Right lobe of liver (tissue), 6 donors: Measurements from ENCODE around the gene TUBG2. TPM values are rescaled to one million over a fixed set of nuclear protein-coding genes. Genes with fewer than 3 reads are reported as not detected.

Experiments
- ATAC-seq, 4 donors: fragments of 200-7000 bp; cut with Tn5 transposase; one replicate each; pipeline ENCODE4 v1.9.1; 2020; ENCODE audit warnings: mild to moderate bottlenecking in 4 of 4, moderate library complexity in 4 of 4
- DNase-seq, 3 donors: peaks; one replicate each; pipeline ENCODE4 v3.0.0-alpha.2; 2020
- H3K27ac ChIP-seq, 3 donors: fragments of 200-600 bp; one replicate each; pipeline ENCODE4 v1.8.0; 2022
- H3K27me3 ChIP-seq, 2 donors: fragments of 200-600 bp; one replicate each; pipeline ENCODE4 v1.8.0; 2022
- H3K36me3 ChIP-seq, 4 donors: fragments of 200-600 bp; sonication (generic) in 1 of 4; one replicate each; pipeline versions ENCODE4 v1.5.1 to v1.8.0; 2017 to 2022; ENCODE audit warnings: control low read depth in 1 of 4
- H3K4me1 ChIP-seq, 4 donors: fragments of 200-600 bp; sonication (generic) in 1 of 4; one replicate each; pipeline versions ENCODE4 v1.5.1 to v1.8.0; 2017 to 2022; ENCODE audit warnings: control low read depth in 1 of 4
- H3K4me3 ChIP-seq, 3 donors: fragments of 200-600 bp; one replicate each; pipeline ENCODE4 v1.8.0; 2022
- H3K9me3 ChIP-seq, 4 donors: fragments of 200-600 bp; sonication (generic) in 1 of 4; one replicate each; pipeline versions ENCODE4 v1.5.1 to v1.8.0; 2017 to 2022; ENCODE audit warnings: control low read depth in 1 of 4
- CTCF ChIP-seq, 4 donors: fragments of 200-600 bp in 3 of 4; fragments of 450-650 bp in 1 of 4; IDR thresholded peaks; one replicate each; pipeline versions ENCODE4 v1.5.1 to v1.8.0; 2016 to 2022; ENCODE audit warnings: antibody characterized with exemption in 4 of 4, mild to moderate bottlenecking in 2 of 4
- POLR2A ChIP-seq: fragments of 450-650 bp; IDR thresholded peaks from one replicate; pipeline ENCODE4 v1.6.1; 2017; ENCODE audit warnings: antibody characterized with exemption, mild to moderate bottlenecking
- WGBS: methylation state at CpG from one replicate; pipeline ENCODE4 v1.1.6; 2018; ENCODE audit warnings: low coverage, low lambda C conversion rate; ENCODE audit not compliant: insufficient coverage; ENCODE audit errors: missing lambda C conversion rate; 5-methylcytosine and 5-hydroxymethylcytosine counted together
- intact Hi-C, 2 donors: fragments of 100-400 bp; cut with DNase I; formaldehyde crosslinking; loops; one replicate each; pipeline versions ENCODE4 v1.11.2 to v1.14.1; 2022
- total RNA-seq, 6 experiments: library from RNA; depleted of rRNA in 2 of 6; stranded (reverse); fragments of >200 nt in 2 of 6; fragmentation: NEBNext Ultra II Directional in 3 of 6; extraction: Animal tissue kit (Norgen Biotek cat#: 25700) in 3 of 6; gene quantifications; one replicate each; pipeline versions ENCODE4 v1.1.0 to v1.2.4, GENCODE V29; 2016 to 2023
- donor health status: DM: no; HTN: yes; CAD: no.
- donor health status: DM: no; HTN: no; CAD: no.
- donor health status: DM: no; HTN: no; CAD: no.
- donor health status: DM: no; HTN: yes; CAD: no.
- donor health status: DM: no; HTN: yes; CAD: no.

Gene TUBG2
- total RNA-seq, 6 experiments from 2014 or later, result 6.8 to 10.7 (median 7.5) TPM

- no peaks in the 10 kb centered on the region for H3K36me3 ChIP-seq
- WGBS, result 89% methylated on average over 3 of the region's 3 CpGs
- intact Hi-C loops, result no loop called here
- DNase-seq (no peak), ATAC-seq (no peak)
- no peaks in the 10 kb centered on the region for H3K9me3 ChIP-seq
- no peak overlapping the region for H3K27ac ChIP-seq
- H3K27me3 ChIP-seq, result no peaks in the 10 kb centered on the region
- H3K4me3 ChIP-seq, result no peak overlapping the region
- TF ChIP-seq POLR2A, result no peak
- TF ChIP-seq CTCF (IDR thresholded peaks at IDR 0.05), result no peak
- no peaks in the 10 kb centered on the region for H3K4me1 ChIP-seq
Measured at GRCh38 chr17:42694524-42694923, 35.4 kb downstream of the TUBG2 start.

- WGBS, result no CpG with 5 or more reads among the region's 20 CpGs
- no peak for TF ChIP-seq POLR2A
- TF ChIP-seq CTCF (IDR thresholded peaks at IDR 0.05), result no peak
- peak in 1 of 4 donors; percentile 7 for ATAC-seq
- DNase-seq, result no peak
- no peak overlapping the region for H3K27ac ChIP-seq
- H3K4me1 ChIP-seq, result no peaks in the 10 kb centered on the region
- no peaks in the 10 kb centered on the region for H3K27me3 ChIP-seq
- H3K9me3 ChIP-seq, result no peaks in the 10 kb centered on the region
- no peak overlapping the region for H3K4me3 ChIP-seq
- H3K36me3 ChIP-seq, result peaks cover 0 to 2% (median 0%) of the 10 kb centered on the region in 4 donors
- intact Hi-C loops, result no loop called here
Measured at GRCh38 chr17:42695500-42695899, 36.4 kb downstream of the TUBG2 start.

- Histone ChIP-seq H3K4me3 (no peak overlapping the region), H3K27me3 (no peaks in the 10 kb centered on the region), H3K27ac (no peak overlapping the region), H3K36me3 (peaks cover 0 to 11% (median under 1%) of the 10 kb centered on the region in 4 donors), H3K9me3 (no peaks in the 10 kb centered on the region), H3K4me1 (no peaks in the 10 kb centered on the region)
- intact Hi-C loops, result no loop called here
- WGBS, result 75% methylated on average over 1 of the region's 19 CpGs
- DNase-seq (no peak), ATAC-seq (no peak)
- TF ChIP-seq CTCF (IDR thresholded peaks at IDR 0.05), result no peak
- TF ChIP-seq POLR2A, result no peak
Measured at GRCh38 chr17:42697108-42697811, 38.2 kb downstream of the TUBG2 start.

GRCh38 chr17:42698736-42699414, 39.8 kb downstream of the TUBG2 start:
- Histone ChIP-seq H3K4me3 (no peak overlapping the region), H3K27me3 (no peaks in the 10 kb centered on the region), H3K27ac (no peak overlapping the region), H3K36me3 (peaks cover 0 to 25% (median 9%) of the 10 kb centered on the region in 4 donors), H3K9me3 (no peaks in the 10 kb centered on the region), H3K4me1 (no peaks in the 10 kb centered on the region)
- peak in 2 of 4 donors; percentile 19 to 37 for ATAC-seq
- no peak for DNase-seq
- TF ChIP-seq POLR2A (no peak), CTCF (IDR thresholded peaks at IDR 0.05) (no peak)
- intact Hi-C loops, result no loop called here
- no CpG with 5 or more reads among the region's 2 CpGs for WGBS
